Measurements from ENCODE around the gene NKX1-1. TPM values are rescaled to one million over a fixed set of nuclear protein-coding genes. Genes with fewer than 3 reads are reported as not detected.
"Not testable (repeated sequence)": the region's sequence is repeated elsewhere in the genome, so short reads cannot be mapped to it uniquely, and the experiment has no call there.

The NKX1-1 gene
- polyA plus RNA-seq, 2 of the 4 experiments (the other 2 are of a cell fraction): not detected

- no peak for TF ChIP-seq CEBPB (IDR thresholded peaks at IDR 0.05)
- no peak for TF ChIP-seq REST (IDR thresholded peaks at IDR 0.05)
- no peak for TF ChIP-seq ZFP36 (IDR thresholded peaks at IDR 0.05; ENCODE audit: borderline replicate concordance, partially characterized antibody)
- TF ChIP-seq CTCF (IDR thresholded peaks at IDR 0.05): no peak
- no peak for TF ChIP-seq TFCP2L1 (CRISPR knock-in tag; IDR thresholded peaks at IDR 0.05)
- no peak for TF ChIP-seq FOXS1 (CRISPR knock-in tag; IDR thresholded peaks at IDR 0.05)
- no peak for TF ChIP-seq JUNB (IDR thresholded peaks at IDR 0.05)
- no peak for TF ChIP-seq CHD4 (IDR thresholded peaks at IDR 0.05; ENCODE audit: borderline replicate concordance)
- TF ChIP-seq ELK1 (IDR thresholded peaks at IDR 0.05; ENCODE audit: low read depth, low read length): no peak
- no peak for TF ChIP-seq RARB (CRISPR knock-in tag; IDR thresholded peaks at IDR 0.05)
- TF ChIP-seq HOXB13 (CRISPR knock-in tag; IDR thresholded peaks at IDR 0.05; ENCODE audit: low read depth): no peak
- TF ChIP-seq FOSB (CRISPR knock-in tag; IDR thresholded peaks at IDR 0.05): no peak
- no peak for TF ChIP-seq HEYL (CRISPR knock-in tag; IDR thresholded peaks at IDR 0.05)
- TF ChIP-seq MYC (IDR thresholded peaks at IDR 0.05; ENCODE audit: borderline replicate concordance, low read length): no peak
- FAIRE-seq (no peak), ATAC-seq (no peak), DNase-seq (ENCODE audit: low read depth in 1 of 2, low spot score in 1 of 2) (no peak)
- POLR2A ChIA-PET: no interaction called here
- WGBS (ENCODE audit: missing lambda C conversion rate): 95% methylated on average over 30 of the region's 42 CpGs
- Histone ChIP-seq H3K9me3 (no peaks in the 10 kb centered on the region), H3K4me2 (no peak overlapping the region), H3K4me3 (no peak overlapping the region), H3K27ac (no peak overlapping the region), H3K4me1 (no peaks in the 10 kb centered on the region)
- CTCF ChIA-PET: interaction anchor here (0.9 to 2.3 kb wide), 3 partner anchors 18 to 23 kb away, joined by 3 to 9 read pairs (median 4); no protein-coding TSS in a partner anchor
Measured at GRCh38 chr4:1373892-1374705, 32.1 kb downstream of the NKX1-1 start.

- WGBS (ENCODE audit: missing lambda C conversion rate): 83% methylated on average over 13 of the region's 22 CpGs
- H3K4me1 ChIP-seq; POLR2A ChIA-PET; H3K9me3 ChIP-seq; H3K27ac ChIP-seq; H3K4me2 ChIP-seq; CTCF ChIA-PET; ATAC-seq; H3K4me3 ChIP-seq; FAIRE-seq; DNase-seq (ENCODE audit: low read depth in 1 of 2, low spot score in 1 of 2): not testable (repeated sequence)
Measured at GRCh38 chr4:1372576-1372975, 33.7 kb downstream of the NKX1-1 start.
